ENCODE measurements around the gene CRY1.
"Not testable (repeated sequence)": the region's sequence is repeated elsewhere in the genome, so short reads cannot be mapped to it uniquely, and the experiment has no call there.

The CRY1 gene

DNA sequence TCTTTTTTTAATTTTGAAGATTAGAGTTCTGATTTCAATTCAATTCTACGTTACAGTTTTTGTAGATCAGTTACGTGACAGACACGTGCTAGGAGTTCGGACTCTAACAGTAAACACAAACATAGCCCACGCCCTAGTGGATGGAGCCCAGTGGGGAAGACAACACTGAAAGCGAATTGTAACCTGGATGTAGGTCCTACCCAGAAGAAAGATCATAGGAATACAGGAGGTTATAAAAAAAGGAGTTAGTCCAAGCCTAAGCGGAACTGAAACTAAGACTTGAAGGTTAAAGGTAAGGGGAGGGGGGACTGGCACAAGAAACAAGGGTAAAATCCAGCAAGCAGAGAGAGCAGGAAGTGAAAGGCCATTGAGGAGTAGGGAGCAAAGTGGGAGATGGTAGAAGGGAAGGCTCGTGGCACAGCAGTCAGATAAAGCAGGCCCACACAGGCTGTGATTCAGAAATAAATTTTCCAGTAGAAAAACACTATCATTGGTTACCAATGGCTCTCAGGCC lies 15.7 kb upstream of the CRY1 start:
- DNase-seq (ENCODE audit: low read depth in 2 of 3, low spot score in 2 of 3) = no peak

DNA sequence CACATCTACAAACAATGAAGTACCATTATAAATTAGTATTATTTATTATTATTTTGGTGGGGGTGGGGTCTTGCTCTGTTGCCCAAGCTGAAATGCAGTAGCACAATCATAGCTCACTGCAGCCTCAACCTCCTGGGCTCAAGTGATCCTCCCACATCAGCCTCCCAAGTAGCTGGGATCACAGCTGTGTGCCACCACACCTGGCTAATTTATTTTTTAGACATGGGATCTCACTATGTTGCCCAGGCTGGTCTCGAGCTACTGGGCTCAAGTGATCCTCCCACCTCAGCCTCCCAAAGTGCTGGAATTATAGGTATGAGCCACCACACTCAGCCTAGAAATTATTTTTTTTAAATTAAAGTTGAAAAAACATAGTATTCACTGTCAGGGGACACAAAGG lies 15.0 kb upstream of the CRY1 start:
- not testable (repeated sequence) for DNase-seq (ENCODE audit: low read depth in 2 of 3, low spot score in 2 of 3)

DNA sequence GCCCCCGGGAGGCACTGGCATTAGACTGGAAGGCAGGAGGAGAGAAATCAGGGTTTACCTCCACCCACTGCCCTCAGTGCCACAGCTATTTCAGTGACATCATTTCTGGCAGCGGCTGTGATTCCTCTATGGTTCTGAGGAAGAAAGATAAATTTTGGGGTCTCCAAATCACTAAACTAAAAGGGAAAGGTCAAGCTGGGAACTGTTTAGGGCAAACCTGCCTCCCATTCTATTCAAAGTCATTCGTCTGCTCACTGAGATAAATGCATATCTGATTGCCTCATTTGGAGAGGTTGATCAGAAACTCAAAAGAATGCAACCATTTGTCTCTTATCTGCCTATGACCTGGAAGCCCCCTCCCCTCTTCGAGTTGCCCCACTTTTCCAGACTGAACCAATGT lies 14.0 kb upstream of the CRY1 start:
- no peak for DNase-seq (ENCODE audit: low read depth in 2 of 3, low spot score in 2 of 3)

DNA sequence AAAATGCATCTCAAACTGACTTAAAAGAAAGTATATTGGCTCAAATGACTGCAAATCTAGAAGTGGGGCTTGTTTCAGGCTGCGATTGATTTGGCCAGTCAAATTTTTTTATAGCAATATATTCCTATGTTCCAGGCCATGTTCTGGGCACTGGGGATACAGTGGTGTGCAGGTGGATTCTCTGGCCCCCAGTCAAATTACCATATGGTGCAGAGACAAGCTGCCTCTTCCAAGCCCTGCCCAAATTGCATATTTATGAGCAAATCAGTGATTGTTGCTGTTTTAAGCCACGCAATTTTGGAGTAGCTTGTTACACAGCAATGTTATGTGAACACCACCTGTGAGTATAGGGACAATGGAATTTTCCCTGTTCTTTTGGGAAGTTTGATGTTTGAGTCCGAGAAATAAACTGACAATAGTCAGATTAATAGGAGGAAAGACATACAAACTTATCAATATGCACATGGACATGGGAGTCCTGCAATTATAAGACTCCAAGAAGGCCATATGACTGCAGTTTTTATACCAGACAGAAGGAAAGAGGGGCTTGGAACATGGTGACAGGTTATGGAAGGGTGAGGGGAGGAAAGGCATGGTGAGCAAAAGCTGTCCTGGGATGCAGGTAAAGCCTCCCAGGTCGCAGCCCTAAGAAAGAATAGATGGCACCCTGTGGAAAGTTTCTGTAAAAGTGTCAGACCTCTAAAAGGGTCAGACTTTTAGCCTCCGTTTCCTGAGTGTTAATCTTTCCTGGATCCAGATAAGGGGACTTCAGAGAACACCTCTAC lies 13.1 kb upstream of the CRY1 start:
- DNase-seq (ENCODE audit: low read depth in 2 of 3, low spot score in 2 of 3) = no peak

DNA sequence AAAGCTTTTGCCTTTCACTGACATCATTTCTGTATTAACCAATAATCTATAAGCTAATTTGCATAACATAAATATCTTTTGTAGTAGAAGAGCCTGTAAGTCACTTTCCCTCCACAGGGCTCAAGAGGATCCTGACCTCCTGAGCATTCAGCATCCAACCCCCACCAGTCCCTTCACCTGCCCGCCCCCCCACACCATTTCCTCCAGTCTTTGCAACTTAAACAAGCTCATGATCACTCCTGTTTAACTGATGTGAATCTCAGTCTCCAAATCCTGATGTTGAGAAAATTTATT lies 12.0 kb upstream of the CRY1 start:
- DNase-seq (ENCODE audit: low read depth in 2 of 3, low spot score in 2 of 3) = no peak

DNA sequence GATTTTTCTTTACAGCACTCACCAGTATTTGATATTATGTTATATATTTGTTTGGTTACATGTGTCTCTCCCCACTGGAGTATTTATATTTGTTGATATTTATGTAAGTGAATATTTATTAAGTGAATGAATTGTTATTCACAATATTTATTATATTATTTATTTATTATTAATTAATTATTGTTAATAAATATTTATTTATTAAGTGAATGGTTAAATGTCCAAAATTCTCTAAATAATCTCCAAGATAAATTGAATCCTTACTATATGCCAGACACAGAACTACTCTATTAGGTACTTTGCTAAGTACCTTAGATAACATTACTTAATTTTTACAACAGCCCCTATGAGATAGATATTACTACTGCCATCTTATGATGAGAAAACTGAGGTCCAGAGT lies 10.2 kb upstream of the CRY1 start:
- DNase-seq (ENCODE audit: low read depth in 2 of 3, low spot score in 2 of 3) = no peak

DNA sequence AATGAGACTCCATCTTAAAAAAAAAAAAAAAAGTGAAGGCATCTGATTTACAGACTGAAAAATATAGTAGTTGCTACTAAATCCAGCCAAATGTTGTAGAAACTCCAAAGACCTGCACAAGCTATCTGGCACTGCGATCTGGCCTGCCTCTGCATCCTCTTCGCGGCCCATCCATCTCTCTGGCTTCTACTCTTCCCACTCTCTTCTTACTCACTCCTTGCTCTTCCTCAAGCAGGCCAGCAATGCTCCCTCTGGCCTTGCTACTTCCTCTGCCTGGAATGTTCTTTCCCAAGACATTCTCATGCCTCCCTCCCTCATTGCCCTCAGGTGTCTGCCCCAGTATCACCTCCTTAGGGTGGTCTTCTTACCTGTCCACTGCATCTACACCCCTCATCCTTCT lies 9.7 kb upstream of the CRY1 start:
- DNase-seq (ENCODE audit: low read depth in 2 of 3, low spot score in 2 of 3) = no peak

DNA sequence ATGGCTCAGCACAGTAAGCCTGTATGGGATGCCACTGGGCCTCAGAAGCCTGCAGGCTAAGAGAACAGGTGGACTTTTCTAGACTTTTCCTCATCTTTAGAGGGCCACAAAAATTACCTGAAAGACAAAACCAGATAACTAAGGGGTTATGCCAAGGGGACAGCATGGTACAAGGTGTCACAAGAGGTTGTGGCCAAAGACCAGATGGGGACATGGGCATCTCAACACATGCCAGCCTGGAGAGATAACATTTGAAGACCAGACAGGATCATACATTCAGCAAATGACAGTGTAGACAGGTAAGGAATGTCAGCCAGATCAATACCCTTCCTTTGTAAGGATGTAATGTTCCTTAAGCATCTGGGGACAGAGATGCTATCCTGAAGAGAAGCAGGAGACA lies 8.9 kb upstream of the CRY1 start:
- no peak for DNase-seq (ENCODE audit: low read depth in 2 of 3, low spot score in 2 of 3)

DNA sequence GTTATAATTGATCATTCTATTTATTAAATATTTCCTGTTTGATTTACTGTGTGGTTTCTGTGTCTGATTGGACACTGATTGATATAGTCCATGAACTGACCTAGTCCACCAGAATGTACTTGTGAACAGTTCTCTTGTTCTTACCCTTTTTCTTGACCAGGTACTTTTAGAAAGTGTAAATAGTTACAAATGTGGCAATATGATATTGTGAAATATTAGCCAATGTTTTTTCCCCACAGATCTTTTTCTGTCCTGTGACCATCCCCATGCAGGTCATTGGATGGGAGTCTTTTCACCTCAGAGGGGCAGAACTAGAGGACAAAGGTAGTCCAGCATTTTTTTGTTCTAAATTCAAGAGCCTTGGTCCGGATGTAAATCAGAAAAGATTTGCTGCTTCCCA lies 8.3 kb upstream of the CRY1 start:
- no peak for DNase-seq (ENCODE audit: low read depth in 2 of 3, low spot score in 2 of 3)

DNA sequence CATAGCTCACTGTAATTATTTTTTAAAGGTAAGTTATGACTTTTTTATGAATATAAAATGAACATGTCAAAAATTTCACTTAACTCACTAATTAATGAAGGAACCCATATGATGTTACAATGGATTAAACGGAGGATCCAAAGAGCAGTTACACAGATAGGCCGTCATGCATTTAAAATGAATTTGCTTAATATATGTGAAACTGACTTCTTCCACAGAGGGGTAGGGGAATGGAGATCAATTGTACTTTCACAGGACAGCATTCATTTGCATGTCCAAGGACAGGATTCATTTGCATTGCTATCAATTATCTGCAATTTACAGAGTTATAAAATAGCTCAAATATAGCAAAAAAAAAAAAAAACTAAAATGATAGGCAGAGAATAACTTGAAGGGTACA lies 6.6 kb upstream of the CRY1 start:
- DNase-seq (ENCODE audit: low read depth in 2 of 3, low spot score in 2 of 3) = no peak

DNA sequence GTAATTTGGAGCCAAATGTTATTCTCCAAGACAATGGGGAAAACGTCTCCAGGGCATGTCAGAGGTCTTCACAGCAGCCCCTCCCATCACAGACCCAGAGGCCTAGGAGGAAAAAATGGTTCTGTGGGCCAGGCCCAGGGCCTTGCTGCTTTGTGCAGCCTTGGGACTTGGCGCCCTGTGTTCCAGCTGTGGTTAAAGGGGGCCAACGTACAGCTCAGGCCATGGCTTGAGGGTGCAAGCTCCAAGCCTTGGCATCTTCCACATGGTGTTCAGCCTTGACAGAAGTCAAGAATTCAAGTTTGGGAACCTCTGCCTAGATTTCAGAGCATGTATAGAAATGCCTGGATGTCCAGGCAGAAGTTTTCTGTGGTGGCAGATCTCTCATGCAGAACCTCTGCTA lies 3.2 kb upstream of the CRY1 start:
- no peak for DNase-seq (ENCODE audit: low read depth in 2 of 3, low spot score in 2 of 3)

DNA sequence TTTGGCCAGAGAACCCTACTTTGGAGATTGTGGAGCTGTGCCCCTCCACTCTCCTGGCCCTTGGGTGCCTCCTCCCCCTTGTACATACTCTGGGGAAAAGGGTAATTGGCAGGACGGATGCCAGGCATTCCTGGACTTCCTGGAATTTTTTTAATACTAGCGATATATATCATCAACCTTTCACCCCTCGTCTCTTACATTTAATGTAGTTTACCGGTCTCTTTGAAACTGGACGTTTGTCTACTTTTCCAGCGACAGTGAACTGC lies 767 bp upstream of the CRY1 start:
- no peak for DNase-seq (ENCODE audit: low read depth in 2 of 3, low spot score in 2 of 3)

DNA sequence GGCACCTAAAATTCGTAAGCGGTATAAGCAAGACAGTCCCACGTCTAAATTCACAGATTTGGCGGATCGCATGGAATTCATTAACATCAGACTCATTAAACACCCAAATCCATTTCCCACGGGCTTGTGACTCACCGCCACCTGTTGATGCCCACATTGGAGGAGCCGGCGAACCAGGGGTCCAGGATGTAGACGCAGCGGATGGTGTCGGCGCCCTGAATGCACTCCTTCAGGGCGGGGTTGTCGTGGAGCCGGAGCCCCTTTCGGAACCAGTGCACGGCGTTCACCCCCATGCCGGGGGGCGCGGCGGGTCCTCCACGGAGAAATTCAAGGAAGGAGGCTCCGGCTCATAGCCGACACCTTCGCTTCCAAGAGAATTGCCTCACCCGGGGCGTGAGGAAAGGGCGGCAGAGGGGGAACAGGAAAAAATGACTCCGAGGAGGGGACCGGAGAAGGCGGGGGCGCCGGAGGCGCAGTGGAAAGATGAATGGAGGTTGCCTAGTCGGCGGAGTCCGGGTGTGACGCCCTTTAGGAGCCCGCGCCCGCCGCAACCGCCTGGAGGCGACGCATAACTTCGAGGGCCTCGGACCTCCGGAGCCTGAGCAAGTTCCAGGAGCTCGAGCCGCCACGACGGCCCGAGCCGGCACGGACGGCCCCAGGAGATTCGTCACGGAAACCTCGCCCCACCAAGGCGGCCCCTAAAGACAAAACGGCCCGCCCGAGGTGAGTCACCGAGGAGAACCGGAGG lies 506 bp downstream of the CRY1 start:
- peak; percentile 55 to 60 (median 57) for DNase-seq (ENCODE audit: low read depth in 2 of 3, low spot score in 2 of 3)

DNA sequence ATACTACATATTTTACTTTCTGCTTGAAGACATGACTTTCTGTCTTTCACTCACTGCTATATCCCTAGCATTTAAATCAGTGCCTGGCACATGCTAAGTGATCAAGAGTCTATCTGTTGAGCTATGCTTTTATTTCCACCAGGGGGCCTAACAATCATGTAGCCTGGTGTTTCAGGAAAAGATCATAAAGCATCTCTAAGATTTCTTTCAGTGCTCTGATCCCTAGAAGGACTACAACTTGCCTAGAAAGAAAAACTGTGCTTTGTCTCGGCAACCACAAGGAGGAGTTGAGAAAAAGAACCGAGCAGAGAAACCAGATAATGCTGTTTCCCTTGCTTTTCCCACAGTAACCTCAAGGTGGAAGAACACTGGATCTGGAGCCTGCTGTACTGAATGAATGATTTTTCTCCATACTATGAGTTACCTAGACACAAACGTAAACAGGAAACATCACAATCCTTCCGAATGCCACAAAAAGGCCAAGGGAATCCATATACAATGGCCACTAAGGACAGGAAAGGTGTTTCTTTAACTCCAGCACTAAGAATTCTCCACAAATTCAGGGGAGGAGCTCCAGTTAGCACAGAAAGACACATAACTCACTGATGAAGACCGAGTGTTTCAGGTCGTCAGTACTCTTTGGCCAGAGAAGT lies 1.2 kb downstream of the CRY1 start:
- no peak for DNase-seq (ENCODE audit: low read depth in 2 of 3, low spot score in 2 of 3)

DNA sequence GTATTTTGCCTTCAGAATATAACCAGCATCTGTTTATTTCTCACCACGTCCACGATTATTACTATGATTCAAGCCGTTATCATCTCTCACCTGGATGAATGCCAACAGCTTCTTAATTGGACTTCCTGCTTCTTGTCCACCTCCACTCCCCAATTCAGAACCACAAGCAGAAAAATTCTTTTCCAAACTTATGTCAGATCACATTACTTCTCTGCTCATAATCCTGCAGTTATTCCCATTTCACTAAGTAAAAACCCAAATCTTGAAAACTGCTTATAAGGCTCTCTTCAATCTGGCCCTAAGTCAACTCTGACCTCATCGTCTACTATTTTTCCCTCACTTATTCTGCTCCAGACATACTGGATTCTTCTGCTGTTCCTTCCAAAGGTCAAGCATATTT lies 2.0 kb downstream of the CRY1 start:
- DNase-seq (ENCODE audit: low read depth in 2 of 3, low spot score in 2 of 3) = no peak

DNA sequence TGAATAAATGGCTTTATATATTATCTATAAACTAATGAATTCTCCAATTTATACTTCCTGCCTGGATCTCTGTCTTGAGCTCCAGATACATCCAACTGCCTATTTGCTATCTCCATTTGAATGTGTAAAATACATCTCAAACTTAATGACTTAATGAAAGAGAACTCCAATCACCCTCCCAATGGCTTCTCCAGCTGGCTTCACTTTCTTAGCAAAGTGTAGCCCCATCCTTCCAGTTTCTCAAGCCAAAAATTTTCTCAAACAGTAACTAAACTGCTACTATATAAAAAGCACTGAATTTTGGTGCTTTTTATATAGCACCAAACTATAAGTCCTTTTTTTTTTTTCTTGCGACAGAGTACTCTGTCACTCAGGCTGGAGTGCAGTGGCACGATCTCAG lies 2.6 kb downstream of the CRY1 start:
- DNase-seq (ENCODE audit: low read depth in 2 of 3, low spot score in 2 of 3) = no peak

DNA sequence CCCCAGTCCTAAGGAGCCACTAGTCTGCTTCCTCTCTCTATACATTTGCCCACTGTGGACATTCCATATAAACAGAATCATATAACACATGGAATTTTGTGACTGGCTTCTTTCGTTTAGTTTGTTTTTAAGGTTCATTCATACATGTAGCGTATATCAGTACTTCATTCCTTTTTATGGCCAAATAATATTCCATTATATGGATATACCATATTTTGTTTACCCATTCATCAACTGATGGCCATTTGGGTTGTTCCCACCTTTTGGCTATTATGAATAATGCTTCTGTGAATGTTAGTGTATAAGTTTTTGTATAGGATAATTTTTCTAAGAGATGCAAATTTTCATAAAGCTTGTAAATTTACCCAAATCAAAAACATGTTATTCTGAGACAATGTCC lies 4.4 kb downstream of the CRY1 start:
- DNase-seq (ENCODE audit: low read depth in 2 of 3, low spot score in 2 of 3) = no peak

DNA sequence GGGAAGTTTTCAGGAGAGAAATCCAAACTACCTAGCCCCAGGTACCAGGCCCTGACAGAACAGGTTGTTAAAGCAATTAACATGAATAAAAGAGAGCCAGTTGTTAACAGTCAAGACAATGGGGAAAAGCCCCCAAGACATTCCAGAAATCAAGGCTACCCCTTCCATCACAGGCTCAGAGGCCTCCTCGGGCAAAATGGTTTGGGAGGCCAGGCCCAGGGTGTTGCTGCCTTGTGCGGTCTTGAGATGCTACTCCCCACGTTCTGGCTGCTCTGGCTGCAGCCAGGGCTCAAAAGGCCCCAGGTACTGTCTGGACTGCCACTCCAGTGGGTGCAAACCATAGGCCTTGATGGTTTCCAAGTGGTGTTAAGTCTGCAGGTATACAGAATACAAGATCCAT lies 7.0 kb downstream of the CRY1 start:
- no peak for DNase-seq (ENCODE audit: low read depth in 2 of 3, low spot score in 2 of 3)

DNA sequence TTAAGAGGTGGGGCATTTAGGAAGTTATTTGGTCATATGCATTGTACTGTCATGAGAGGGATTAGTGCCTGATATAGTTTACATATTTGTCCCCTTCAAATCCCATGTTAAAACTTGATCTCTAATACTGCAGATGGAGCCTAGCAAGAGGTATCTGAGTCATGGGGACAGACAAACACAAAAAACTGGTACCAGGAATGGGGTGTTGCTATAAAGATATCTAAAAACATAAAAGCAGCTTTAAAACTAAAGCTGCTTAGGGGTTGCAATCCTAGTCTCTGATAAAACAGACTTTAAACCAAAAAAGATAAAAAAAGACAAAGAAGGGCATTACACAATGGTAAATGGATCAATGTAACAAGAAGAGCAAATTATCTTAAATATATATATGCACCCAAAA lies 11.6 kb downstream of the CRY1 start:
- DNase-seq (ENCODE audit: low read depth in 2 of 3, low spot score in 2 of 3) = no peak

DNA sequence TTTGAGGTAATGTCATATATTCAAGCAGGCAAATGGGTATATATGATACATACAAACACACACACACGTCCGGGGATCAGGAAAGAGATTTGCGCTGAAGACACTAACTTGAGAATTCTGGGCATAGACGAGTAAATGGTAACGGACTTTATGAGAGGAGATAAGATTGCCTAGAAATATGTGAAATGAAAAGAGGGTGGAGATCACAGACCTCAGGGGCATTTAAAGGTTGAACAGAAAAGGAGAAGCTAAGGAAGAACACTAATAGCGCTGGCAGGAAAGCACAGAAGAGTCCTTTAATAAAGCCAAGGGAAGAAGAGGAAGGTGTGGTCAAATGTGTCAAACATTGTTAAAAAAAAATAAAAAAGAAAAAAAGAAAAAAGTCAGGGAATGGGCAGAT lies 13.1 kb downstream of the CRY1 start:
- no peak for DNase-seq (ENCODE audit: low read depth in 2 of 3, low spot score in 2 of 3)

DNA sequence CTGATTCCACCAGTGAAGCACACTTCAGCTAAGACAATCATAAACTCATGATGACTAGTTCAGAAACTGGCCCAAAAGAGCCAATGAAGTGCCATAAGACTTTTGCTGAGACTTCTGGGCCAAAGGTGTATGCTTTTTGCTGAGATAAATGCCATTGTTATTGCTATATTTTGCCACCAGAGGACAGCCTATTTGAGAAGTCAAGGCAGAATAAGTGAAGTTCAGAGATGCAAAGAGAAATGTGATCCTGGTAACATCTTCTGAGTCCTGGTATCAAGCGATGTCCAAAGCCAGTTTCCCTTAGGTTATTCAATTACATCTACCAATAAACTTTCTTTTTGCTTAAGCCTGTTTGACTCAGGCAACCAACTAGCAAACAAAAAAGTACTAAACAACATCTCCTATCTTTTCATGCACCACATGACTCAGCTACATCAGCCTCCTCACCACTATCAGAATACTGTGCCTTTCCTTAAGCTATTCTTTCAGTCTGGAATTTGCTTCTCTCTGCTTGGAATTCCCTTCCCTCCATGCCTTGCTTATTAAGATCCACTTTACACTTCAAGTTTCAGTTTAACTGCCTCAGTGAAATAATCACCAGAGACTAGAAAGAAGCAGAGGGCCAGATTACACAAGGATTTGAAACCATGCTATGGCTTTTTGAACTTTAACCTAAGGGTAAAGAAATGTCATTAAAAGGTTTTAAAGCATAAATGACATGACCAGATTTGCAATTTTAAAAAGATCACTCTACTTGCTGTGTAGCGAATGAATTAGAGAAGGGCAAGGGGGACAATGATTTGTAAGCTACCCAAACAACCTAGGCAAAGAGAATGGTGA lies 14.0 kb downstream of the CRY1 start:
- DNase-seq (ENCODE audit: low read depth in 2 of 3, low spot score in 2 of 3) = no peak

DNA sequence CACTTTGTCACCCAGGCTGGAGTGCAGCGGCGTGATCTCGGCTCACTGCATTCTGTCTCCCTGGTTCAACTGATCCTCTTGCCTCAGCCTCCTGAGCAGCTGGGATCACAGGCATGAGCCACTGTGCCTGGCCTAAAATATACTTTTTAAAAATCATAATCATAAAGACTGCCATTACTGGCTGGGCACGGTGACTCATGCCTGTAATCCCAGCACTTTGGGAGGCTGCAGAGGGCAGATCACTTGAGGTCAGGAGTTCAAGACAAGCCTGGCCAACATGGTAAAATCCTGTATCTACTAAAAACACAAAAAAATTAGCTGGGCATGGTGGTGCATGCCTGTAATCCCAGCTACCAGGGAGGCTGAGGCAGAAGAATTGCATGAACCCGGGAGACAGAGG lies 20.1 kb downstream of the CRY1 start:
- DNase-seq (ENCODE audit: low read depth in 2 of 3, low spot score in 2 of 3) = not testable (repeated sequence)

Data from activated CD8-positive, alpha-beta memory T cell treated with anti-CD3 and anti-CD28 coated beads for 48 hours (primary cell).